Thyroid gland (tissue), 4 donors: ENCODE results near the gene DNAAF8. TPM values are rescaled to one million over a fixed set of nuclear protein-coding genes. Genes with fewer than 3 reads are reported as not detected.

Source experiments
- DNase-seq, 2 donors: peaks; one replicate each; pipeline ENCODE4 v3.0.0-alpha.2; 2019
- H3K27ac ChIP-seq, 3 donors: fragments of 200-600 bp; sonication (generic); 1 replicate in 2 of 3; 2 replicates in 1 of 3; pipeline ENCODE4 v1.5.1; 2016 to 2019; ENCODE audit warnings: mild to moderate bottlenecking in 1 of 3, moderate library complexity in 1 of 3
- H3K27me3 ChIP-seq: fragments of 200-600 bp; sonication (generic); one replicate; pipeline ENCODE4 v1.5.1; 2019
- H3K36me3 ChIP-seq, 2 donors: fragments of 200-600 bp; sonication (generic); one replicate each; pipeline ENCODE4 v1.5.1; 2016 to 2019
- H3K4me1 ChIP-seq, 2 donors: fragments of 200-600 bp; sonication (generic); one replicate each; pipeline ENCODE4 v1.5.1; 2017 to 2019
- H3K4me3 ChIP-seq, 3 donors: fragments of 200-600 bp; sonication (generic); replicated peaks in 1 of 3; 1 replicate in 2 of 3; 2 replicates in 1 of 3; pipeline ENCODE4 v1.5.1; 2016; ENCODE audit warnings: mild to moderate bottlenecking in 1 of 3
- H3K9me3 ChIP-seq: fragments of 200-600 bp; sonication (generic); one replicate; pipeline ENCODE4 v1.5.1; 2017
- CTCF ChIP-seq, 6 experiments: fragments of 200-600 bp in 3 of 6; fragments of 450-650 bp in 3 of 6; sonication (generic) in 3 of 6; IDR thresholded peaks; one replicate each; pipeline ENCODE4 v1.5.1; 2016 to 2019; ENCODE audit warnings: antibody characterized with exemption in 6 of 6, mild to moderate bottlenecking in 2 of 6, inconsistent platforms in 1 of 6, moderate library complexity in 1 of 6
- POLR2A ChIP-seq, 2 donors: fragments of 450-650 bp; IDR thresholded peaks; one replicate each; pipeline ENCODE4 v1.6.1; 2017; ENCODE audit warnings: antibody characterized with exemption in 2 of 2, mild to moderate bottlenecking in 2 of 2, moderate library complexity in 1 of 2
- WGBS, 2 donors: methylation state at CpG; one replicate each; pipeline ENCODE4 v1.1.5; 2017; 5-methylcytosine and 5-hydroxymethylcytosine counted together
- intact Hi-C: fragments of 100-400 bp; cut with DNase I; formaldehyde crosslinking; loops from one replicate; pipeline ENCODE4 v1.15.1; 2023
- total RNA-seq, 4 donors: library from RNA; depleted of rRNA; stranded (reverse); fragments of >200 nt; gene quantifications; one replicate each; pipeline ENCODE4 v1.2.3, GENCODE V29; 2016

Gene DNAAF8
- total RNA-seq, 4 donors from 2014 or later: 0.25 to 4.1 (median 2.8) TPM

DNA sequence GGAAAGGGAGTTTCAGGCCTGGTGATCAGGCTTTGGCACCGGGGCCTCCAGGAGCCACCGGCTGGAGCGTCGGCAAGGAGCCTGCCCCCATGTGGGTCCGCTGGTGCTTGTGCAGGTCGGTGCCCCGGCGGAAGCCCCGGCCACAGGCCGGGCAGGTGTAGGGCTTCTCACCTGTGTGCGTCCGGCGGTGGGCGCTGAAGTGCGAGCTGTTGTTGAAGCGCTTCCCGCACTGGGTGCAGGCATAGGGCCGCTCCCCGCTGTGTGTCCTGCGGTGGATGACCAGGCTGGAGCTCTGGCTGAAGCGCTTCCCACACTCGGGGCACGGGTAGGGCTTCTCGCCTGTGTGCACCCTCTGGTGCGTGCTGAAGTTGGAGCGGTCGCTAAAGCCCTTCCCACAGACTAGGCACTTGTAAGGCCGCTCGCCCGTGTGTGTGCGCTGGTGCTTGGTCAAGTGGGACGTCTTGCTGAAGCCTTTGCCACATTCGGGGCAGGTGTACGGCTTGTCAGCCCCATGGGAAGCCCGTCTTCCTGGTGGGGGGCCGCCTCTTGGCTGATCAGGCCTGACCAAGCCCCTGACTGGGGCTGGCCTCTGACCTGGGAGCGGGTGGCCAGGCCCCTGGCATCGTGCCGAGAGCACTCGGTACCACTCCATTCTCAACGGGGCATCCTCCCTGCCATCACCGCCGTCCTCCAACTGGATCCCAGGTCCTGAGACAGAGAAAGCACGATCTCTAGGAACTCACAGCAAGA lies 18.2 kb downstream of the DNAAF8 start:
- Histone ChIP-seq H3K27ac (peak overlapping the region; percentile 24 to 51 (median 26)), H3K27me3 (no peaks in the 10 kb centered on the region), H3K36me3 (peaks cover 22% of the 10 kb centered on the region in 2 donors), H3K9me3 (no peaks in the 10 kb centered on the region), H3K4me1 (peaks cover 13 to 16% of the 10 kb centered on the region in 2 donors), H3K4me3 (no peak overlapping the region)
- WGBS, 2 donors: 55 to 73% methylated on average over 18 of the region's 44 CpGs
- peak; percentile 94 to 95 for DNase-seq
- intact Hi-C loops: no loop called here
- TF ChIP-seq POLR2A (IDR thresholded peaks at IDR 0.05): no peak
- TF ChIP-seq CTCF (IDR thresholded peaks at IDR 0.05): no peak

GRCh38 chr16:4753227-4753626 lies 18.9 kb downstream of the DNAAF8 start:
- H3K27me3 ChIP-seq: no peaks in the 10 kb centered on the region
- no peak overlapping the region for H3K4me3 ChIP-seq
- H3K27ac ChIP-seq: peak overlapping the region in 2 of 3 donors; percentile 26 to 51
- H3K36me3 ChIP-seq: peaks cover 26 to 28% of the 10 kb centered on the region in 2 donors
- TF ChIP-seq CTCF (IDR thresholded peaks at IDR 0.05): no peak
- no peak for TF ChIP-seq POLR2A (IDR thresholded peaks at IDR 0.05)
- no peaks in the 10 kb centered on the region for H3K9me3 ChIP-seq
- no peak for DNase-seq
- intact Hi-C loops: no loop called here
- H3K4me1 ChIP-seq: peaks cover 13 to 16% of the 10 kb centered on the region in 2 donors
- WGBS, 2 donors: 80 to 82% methylated on average over 11 of the region's 11 CpGs

DNA sequence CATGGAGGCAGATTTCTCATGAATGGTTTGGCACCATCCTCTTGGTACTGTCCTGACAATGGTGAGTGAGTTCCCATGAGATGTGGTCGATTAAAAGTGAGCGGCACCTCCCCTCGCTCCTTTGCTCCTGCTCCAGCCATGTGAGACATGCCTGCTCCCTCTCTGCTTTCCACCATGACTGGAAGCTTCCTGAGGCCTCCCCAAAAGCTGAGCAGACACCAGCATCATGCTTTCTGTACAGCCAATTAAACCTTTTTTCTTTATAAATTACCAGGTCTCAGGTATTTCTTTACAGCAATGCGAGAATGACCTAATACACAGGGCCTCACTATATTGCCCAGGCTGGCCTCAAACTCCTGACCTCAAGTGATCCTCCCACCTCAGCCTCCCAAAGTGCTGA lies 20.5 kb downstream of the DNAAF8 start:
- Histone ChIP-seq H3K27me3 (no peaks in the 10 kb centered on the region), H3K36me3 (peaks cover 40 to 43% of the 10 kb centered on the region in 2 donors), H3K4me1 (peaks cover 13 to 16% of the 10 kb centered on the region in 2 donors), H3K27ac (no peak overlapping the region), H3K4me3 (no peak overlapping the region), H3K9me3 (no peaks in the 10 kb centered on the region)
- TF ChIP-seq POLR2A (IDR thresholded peaks at IDR 0.05): no peak
- no peak for TF ChIP-seq CTCF (IDR thresholded peaks at IDR 0.05)
- DNase-seq: no peak
- 93 to 97% methylated on average over 4 of the region's 4 CpGs for WGBS, 2 donors
- intact Hi-C loops: no loop called here

DNA sequence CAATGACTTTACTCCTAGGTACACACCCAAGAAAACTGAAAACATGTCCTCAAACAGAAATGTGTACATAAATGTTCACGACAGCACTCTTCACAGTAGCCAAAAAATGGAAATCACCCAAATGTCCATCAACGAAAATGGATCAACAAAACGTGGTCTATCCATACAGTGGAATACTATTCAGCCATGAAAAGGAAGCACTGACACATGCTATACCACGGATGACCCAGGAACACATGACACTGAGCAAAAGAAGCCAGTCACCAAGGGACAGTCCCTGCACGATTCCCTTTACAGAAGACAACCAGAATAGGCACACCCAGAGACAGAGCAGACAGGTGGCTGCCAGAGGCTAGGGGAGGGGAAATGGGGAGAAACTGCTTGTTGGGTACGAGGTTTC lies 21.4 kb downstream of the DNAAF8 start:
- H3K27ac ChIP-seq: no peak overlapping the region
- peaks cover 13 to 16% of the 10 kb centered on the region in 2 donors for H3K4me1 ChIP-seq
- DNase-seq: no peak
- WGBS, 2 donors: 95 to 96% methylated on average over 6 of the region's 6 CpGs
- no peak overlapping the region for H3K4me3 ChIP-seq
- H3K36me3 ChIP-seq: peaks cover 48 to 51% of the 10 kb centered on the region in 2 donors
- H3K9me3 ChIP-seq: no peaks in the 10 kb centered on the region
- intact Hi-C loops: no loop called here
- no peaks in the 10 kb centered on the region for H3K27me3 ChIP-seq
- TF ChIP-seq POLR2A (IDR thresholded peaks at IDR 0.05) (no peak), CTCF (IDR thresholded peaks at IDR 0.05) (no peak)

DNA sequence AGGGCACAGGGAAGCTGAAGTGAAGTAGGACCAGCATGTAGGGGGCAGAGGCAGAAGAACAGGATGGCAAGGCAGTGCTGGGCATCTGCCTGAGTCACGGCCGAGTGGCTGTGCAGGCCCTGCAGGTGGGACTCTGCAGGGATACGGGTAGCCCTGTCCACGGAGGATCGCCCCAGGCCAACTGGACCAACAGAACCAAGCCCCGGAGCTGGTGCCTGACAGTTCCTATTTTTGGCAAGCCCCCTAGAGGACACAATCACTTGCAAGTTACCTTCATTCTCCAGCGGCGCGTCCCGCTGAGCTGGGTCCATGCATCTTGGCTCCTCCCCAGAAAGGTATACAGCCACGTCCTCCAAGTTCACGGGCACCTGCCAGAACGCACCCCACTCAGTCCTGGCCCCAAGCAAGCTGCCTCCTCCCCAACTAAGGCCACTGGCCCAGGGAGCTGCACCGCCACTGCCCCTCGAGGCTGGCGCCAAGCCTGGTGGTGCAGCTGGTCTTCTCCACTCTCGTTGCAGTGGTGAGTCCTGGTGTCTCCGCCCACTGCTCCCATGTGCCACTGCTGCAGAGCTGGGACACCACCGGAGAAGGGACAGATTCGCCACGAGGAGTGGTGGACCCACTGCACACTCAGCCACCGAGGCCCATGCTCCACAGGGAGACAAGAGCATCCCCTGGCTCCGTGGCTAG lies 26.0 kb downstream of the DNAAF8 start:
- WGBS, 2 donors: 94 to 98% methylated on average over 14 to 16 of the region's 23 CpGs
- TF ChIP-seq POLR2A (IDR thresholded peaks at IDR 0.05): no peak
- TF ChIP-seq CTCF (IDR thresholded peaks at IDR 0.05): no peak
- H3K9me3 ChIP-seq: no peaks in the 10 kb centered on the region
- H3K27ac ChIP-seq: no peak overlapping the region
- no peak for DNase-seq
- no peak overlapping the region for H3K4me3 ChIP-seq
- peaks cover 0 to under 1% of the 10 kb centered on the region in 2 donors for H3K4me1 ChIP-seq
- intact Hi-C loops: no loop called here
- H3K27me3 ChIP-seq: no peaks in the 10 kb centered on the region
- peaks cover 57 to 66% of the 10 kb centered on the region in 2 donors for H3K36me3 ChIP-seq
